NCI-H2029 treated with DMSO at 0.1 percent for 48 hours (cell line): ENCODE data around the gene PSTPIP1.
A peak's percentile ranks its signal among the peaks of the same experiment; 100 is the strongest.

Experiments used
- DNase-seq: peaks from one replicate; lab custom pipeline; 2025; lab: John Stamatoyannopoulos, UW

PSTPIP1 gene

GRCh38 chr15:76999996-77000395 is 5.1 kb downstream of the PSTPIP1 start:
- DNase-seq, result no peak

GRCh38 chr15:77001351-77001750 is 6.4 kb downstream of the PSTPIP1 start:
- no peak for DNase-seq

DNA sequence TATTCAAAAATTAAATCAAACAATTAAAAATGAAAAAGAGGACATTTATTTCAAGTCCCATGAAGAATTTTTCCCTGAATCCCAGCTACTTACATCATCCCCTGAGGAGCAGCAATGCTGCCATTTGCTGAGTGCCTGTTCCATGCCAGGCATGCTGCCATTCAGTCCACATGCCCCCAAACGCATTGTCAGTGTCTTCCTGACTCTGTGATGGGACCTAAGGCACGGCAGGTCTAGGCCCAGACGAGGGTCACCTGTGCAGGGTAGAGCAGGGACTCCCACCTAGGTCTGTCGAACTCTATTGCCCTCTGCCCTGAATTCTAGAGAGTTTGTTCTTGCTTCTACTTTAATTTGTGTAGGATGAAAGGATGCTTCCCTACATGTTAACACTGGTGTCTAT is 7.0 kb downstream of the PSTPIP1 start:
- no peak for DNase-seq

DNA sequence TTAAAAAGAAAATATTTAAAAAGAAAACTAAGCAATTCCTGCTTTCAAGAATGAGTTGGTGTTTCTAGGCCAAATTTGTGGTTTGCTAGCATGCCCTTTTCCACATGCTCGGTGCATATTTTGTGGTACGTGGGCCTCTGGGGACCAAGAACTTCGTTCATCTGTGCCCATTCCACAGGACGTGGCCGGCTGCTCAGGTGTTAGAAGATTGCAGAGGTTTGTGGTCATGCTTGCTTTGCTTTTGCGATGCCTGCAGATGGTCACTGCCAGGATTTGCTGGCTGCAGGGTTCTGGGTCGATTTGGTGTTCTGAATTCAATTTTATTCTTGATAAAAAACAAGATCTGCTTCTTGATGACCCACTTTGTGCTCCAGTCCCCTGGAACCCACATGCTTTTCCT is 7.5 kb downstream of the PSTPIP1 start:
- DNase-seq, result no peak

DNA sequence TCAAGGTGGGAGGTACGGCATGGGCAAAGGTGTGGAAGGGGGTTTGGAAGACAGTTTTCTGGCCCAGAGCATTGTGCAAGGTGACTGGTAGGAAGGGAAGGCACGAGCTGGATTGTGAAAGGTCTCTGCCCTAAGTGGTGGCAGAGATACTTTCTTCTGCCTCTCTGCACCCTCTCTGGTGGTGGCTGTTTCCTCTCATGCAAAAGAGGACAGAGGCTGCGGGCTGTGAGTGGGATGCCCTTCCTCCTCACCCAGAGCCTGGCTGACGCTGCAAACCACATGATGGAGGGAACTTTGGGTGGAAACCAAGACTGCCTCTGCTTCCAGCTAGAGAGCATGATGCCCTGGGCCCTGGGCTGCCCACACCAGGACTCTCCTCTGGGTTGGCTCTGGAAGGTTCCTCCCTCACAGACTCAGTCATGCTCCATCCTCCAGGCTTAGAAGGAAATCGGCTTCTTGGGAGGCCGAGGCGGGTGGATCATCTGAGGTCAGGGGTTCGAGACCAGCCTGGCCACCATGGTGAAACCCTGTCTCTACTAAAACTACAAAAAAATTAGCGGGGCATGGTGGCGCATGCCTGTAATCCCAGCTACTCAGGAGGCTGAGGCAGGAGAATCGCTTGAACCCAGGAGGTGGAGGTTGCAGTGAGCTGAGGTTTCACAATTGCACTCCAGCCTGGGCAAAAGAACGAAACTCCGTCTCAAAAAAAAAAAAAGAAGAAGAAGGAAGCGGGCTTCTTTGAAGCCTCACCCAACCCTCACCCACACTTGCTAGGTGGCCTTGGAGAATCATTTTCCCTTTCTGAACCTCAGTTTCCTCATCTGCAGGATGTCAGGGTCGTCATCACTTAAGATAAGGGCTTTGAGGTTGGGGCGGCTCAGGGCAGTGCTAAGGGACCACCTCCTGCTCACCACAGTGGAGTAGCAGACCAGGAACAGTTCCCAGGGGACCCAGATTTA is 8.3 kb downstream of the PSTPIP1 start:
- no peak for DNase-seq

- no peak for DNase-seq
Observed at GRCh38 chr15:77004189-77004588, 9.3 kb downstream of the PSTPIP1 start.

- DNase-seq, result no peak
Observed at GRCh38 chr15:77009176-77009575, 14.2 kb downstream of the PSTPIP1 start.

DNA sequence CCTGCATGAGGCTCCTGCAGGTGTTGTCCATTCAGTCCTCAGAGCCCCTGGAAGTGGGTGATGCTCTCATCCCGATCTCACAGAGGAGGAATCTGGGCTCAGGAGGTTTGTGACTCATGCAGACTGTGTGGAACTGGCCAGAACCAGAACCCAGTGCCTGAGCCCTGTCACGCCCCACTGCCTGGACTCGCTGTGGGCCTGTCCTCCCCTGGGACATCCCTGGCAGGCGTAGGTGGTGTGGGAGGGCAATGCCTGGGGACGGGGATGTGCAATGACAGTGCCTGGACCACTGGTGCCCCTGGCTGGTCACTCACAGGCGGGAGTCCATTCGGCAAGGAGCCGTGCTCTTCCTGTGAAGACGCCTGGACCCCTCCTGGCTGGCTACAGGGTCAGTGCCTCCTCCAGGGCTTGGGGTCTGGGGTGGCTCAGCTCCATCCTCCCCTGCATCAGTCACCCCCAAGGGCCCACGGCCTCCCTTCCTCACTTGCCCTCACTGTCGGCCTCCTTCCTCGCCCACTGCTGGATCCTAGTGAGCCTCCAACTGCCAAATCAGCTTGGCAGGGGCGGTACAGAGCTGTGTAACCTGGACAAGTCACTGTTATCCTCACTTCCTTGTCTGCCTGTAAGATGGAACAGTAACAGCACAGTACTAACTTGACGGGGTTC is 14.9 kb downstream of the PSTPIP1 start:
- no peak for DNase-seq

DNA sequence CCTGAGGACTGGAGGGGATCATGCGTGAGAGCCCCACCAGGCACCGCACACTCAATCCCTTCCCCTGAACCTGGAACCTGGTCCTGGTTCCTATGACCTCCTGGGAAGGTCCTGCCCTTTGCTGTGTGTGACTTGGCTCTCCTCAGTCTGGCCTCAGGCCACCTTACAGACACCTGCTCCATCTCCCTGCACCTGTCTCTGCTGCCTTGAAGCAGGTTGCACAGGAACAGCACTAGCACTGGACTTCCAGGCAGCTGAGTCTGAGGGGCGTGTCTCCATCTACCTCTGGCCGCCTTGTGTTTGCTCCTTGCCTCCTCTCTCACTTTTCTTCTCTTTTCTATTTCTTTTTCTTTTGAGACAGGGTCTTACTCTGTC is 15.4 kb downstream of the PSTPIP1 start:
- peak; percentile 13 for DNase-seq

- no peak for DNase-seq
Observed at GRCh38 chr15:77010857-77011256, 15.9 kb downstream of the PSTPIP1 start.

- no peak for DNase-seq
Observed at GRCh38 chr15:77012117-77012712, 17.3 kb downstream of the PSTPIP1 start.

DNA sequence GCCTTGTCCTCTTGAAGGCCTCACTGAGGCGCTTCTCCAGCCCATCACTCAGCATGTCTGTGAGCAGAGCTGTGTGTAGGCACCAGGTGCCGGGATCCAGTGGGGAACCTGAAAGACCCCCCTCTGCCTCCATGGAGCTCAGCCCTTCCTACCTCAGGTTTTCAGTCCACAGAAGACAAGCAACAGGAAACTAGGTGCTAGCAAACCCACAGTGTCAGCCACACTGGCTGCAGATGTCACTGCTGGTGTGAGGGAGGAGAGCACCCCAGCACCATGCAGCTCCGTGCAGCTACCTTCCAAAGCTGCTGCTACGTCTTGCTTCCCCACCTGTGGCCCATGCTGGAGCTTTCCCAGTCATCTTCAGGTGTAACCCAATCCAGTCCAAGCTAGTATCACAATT is 17.9 kb downstream of the PSTPIP1 start:
- no peak for DNase-seq

DNA sequence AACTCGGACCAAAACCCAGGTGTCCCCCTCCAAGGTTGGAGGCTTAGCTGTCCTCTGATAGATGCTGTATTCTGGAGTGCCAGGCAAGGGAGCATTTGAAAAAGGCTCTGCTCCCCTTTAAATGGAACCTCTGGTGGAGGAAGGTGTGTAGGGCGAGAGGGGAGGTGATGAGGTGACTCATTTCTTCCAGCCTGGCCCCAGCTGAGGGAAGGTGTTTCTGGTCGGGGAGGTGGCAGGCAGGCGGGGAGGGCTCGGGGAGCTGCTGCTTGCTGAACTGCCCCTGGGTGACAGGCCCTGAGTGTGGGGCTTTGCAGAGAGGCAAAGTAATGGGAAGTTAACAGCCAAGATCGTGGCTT is 18.8 kb downstream of the PSTPIP1 start:
- no peak for DNase-seq

- DNase-seq, result no peak
Observed at GRCh38 chr15:77014132-77015081, 19.5 kb downstream of the PSTPIP1 start.

- no peak for DNase-seq
Observed at GRCh38 chr15:77015646-77016320, 20.9 kb downstream of the PSTPIP1 start.

GRCh38 chr15:77016321-77016695 is 21.4 kb downstream of the PSTPIP1 start:
- no peak for DNase-seq

DNA sequence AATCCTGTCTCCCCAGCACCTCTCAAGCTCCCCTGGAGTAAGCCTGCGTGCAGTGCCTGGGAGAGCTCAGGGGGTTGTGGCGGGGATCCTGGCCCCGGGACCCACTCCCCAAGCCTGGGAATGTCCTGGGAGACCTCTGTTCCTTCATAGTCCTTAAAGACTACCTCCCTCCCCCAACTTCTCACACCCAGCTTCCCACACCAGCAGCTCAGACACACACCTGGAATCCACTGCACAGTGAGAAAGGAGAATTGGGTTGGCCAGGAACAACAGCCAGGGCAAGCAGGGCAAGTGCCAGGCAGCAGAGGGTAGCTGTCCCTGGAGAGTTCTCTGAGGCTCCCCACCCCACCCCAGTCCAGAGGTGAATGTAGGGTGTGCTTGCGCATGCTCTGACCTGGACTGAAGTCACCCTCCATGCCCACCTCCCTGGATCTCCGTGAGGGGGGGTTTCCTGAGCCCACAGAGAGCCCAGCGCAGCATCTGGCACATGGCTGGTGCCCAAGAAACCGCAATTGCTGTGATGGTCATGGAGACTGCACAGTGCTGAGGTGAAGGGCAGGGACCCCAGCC is 22.2 kb downstream of the PSTPIP1 start:
- no peak for DNase-seq

GRCh38 chr15:77017761-77018720 is 23.1 kb downstream of the PSTPIP1 start:
- DNase-seq, result no peak

DNA sequence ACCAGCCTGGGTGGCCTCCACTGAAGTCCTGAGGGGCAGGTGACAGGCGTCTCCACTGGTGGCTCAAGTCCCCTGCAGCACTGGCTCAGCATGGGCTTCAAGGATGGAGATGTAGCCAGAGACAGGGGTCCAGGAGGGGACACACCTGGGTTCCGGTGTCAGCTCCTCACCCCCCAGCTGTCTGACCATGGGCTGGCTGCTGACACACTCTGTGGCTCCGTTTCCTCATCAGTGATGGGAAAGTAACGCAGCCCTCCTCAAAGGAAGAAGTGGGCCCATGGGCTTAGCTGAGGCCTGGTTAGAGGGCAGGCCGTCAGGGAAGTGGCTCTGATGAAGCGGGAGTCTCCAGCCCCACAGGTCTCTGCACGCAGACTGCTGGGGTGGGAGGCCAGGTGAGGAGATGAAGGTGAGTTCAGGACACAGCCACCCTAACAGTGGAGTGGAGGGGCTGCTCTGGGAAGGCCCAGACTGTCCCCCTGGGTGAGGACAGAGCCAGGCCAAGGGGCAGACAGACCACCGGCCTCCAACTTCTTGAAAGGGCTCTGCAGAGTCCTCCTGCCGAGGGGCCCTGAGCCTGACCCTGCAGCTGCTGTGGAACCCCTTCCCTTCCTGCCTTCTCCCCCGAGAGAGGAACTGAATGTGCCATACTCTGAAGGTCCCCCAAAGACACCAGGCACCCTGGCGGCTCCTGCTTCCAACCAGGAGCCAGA is 24.0 kb downstream of the PSTPIP1 start:
- DNase-seq, result no peak
